Progenitor cell of endocrine pancreas (in vitro differentiated cells): ENCODE data around the gene SAV1. TPM values are rescaled to one million over a fixed set of nuclear protein-coding genes. Genes with fewer than 3 reads are reported as not detected.

ENCODE experiments used
- DNase-seq: peaks from one replicate; pipeline ENCODE4 v3.0.0; 2021; ENCODE audit warnings: low spot score; ENCODE audit not compliant: unreplicated experiment
- H3K27ac Mint-ChIP-seq: 2 replicates; pipeline ENCODE4 v1.8.0; 2021; ENCODE audit warnings: mild to moderate bottlenecking, moderate library complexity, mixed read lengths
- H3K27me3 Mint-ChIP-seq: 2 replicates; pipeline ENCODE4 v1.8.0; 2021; ENCODE audit warnings: mixed read lengths
- H3K36me3 Mint-ChIP-seq: 2 replicates; pipeline ENCODE4 v1.8.0; 2022; ENCODE audit warnings: mixed read lengths; ENCODE audit not compliant: insufficient read depth
- H3K4me1 Mint-ChIP-seq: 2 replicates; pipeline ENCODE4 v1.8.0; 2021; ENCODE audit warnings: low read depth, mixed read lengths
- H3K4me3 Mint-ChIP-seq: 2 replicates; pipeline ENCODE4 v1.8.0; 2021; ENCODE audit warnings: low read depth, mild to moderate bottlenecking, moderate library complexity, mixed read lengths
- H3K9me3 Mint-ChIP-seq: 2 replicates; pipeline ENCODE4 v1.8.0; 2021; ENCODE audit warnings: low read depth, mixed read lengths
- CTCF ChIP-seq: fragments of 200-600 bp; sonication (generic); IDR thresholded peaks from one replicate; pipeline ENCODE4 v1.5.0; 2021; ENCODE audit warnings: antibody characterized with exemption, mild to moderate bottlenecking; ENCODE audit not compliant: unreplicated experiment
- total RNA-seq: library from RNA; stranded (reverse); gene quantifications from 2 replicates; pipeline ENCODE4 v1.2.1, GENCODE V29; 2021

Gene SAV1
- total RNA-seq, 1 donor from 2014 or later: 27.0 TPM

GRCh38 chr14:50607761-50608160 lies 60.3 kb downstream of the SAV1 start:
- Mint-ChIP-seq H3K4me3 (no peak overlapping the region), H3K27ac (no peak overlapping the region), H3K36me3 (no peaks in the 10 kb centered on the region), H3K27me3 (no peaks in the 10 kb centered on the region), H3K4me1 (peaks cover 4% of the 10 kb centered on the region), H3K9me3 (no peaks in the 10 kb centered on the region)
- no peak for TF ChIP-seq CTCF
- no peak for DNase-seq

GRCh38 chr14:50607181-50607580 lies 60.9 kb downstream of the SAV1 start:
- H3K27me3 Mint-ChIP-seq: no peaks in the 10 kb centered on the region
- TF ChIP-seq CTCF: no peak
- H3K9me3 Mint-ChIP-seq: no peaks in the 10 kb centered on the region
- no peak for DNase-seq
- peaks cover 4% of the 10 kb centered on the region for H3K4me1 Mint-ChIP-seq
- no peaks in the 10 kb centered on the region for H3K36me3 Mint-ChIP-seq
- H3K27ac Mint-ChIP-seq: no peak overlapping the region
- H3K4me3 Mint-ChIP-seq: no peak overlapping the region

- Mint-ChIP-seq H3K27ac (no peak overlapping the region), H3K36me3 (no peaks in the 10 kb centered on the region), H3K27me3 (peaks cover 4% of the 10 kb centered on the region), H3K9me3 (no peaks in the 10 kb centered on the region), H3K4me3 (no peak overlapping the region), H3K4me1 (peaks cover 7% of the 10 kb centered on the region)
- TF ChIP-seq CTCF: no peak
- no peak for DNase-seq
Measured at GRCh38 chr14:50606468-50606867, 61.6 kb downstream of the SAV1 start.

- Mint-ChIP-seq H3K36me3 (no peaks in the 10 kb centered on the region), H3K27me3 (peaks cover 4% of the 10 kb centered on the region), H3K27ac (no peak overlapping the region), H3K4me1 (peaks cover 7% of the 10 kb centered on the region), H3K9me3 (no peaks in the 10 kb centered on the region), H3K4me3 (no peak overlapping the region)
- no peak for TF ChIP-seq CTCF
- no peak for DNase-seq
Measured at GRCh38 chr14:50605766-50606165, 62.3 kb downstream of the SAV1 start.

- Mint-ChIP-seq H3K36me3 (no peaks in the 10 kb centered on the region), H3K27me3 (peaks cover 4% of the 10 kb centered on the region), H3K4me1 (peaks cover 18% of the 10 kb centered on the region), H3K27ac (no peak overlapping the region), H3K9me3 (no peaks in the 10 kb centered on the region), H3K4me3 (no peak overlapping the region)
- no peak for TF ChIP-seq CTCF
- no peak for DNase-seq
Measured at GRCh38 chr14:50603565-50603964, 64.5 kb downstream of the SAV1 start.
